Neural progenitor cell (in vitro differentiated cells): ENCODE results near the gene SYT13.

ENCODE experiments used
- CTCF ChIP-seq: fragments of 200-600 bp; sonication (generic); IDR thresholded peaks from 2 replicates; pipeline ENCODE4 v1.5.1; 2017; ENCODE audit warnings: antibody characterized with exemption, mild to moderate bottlenecking
- EZH2 ChIP-seq: fragments of 200-600 bp; sonication (generic); IDR thresholded peaks from 2 replicates; pipeline ENCODE4 v1.6.1; 2017; ENCODE audit warnings: antibody characterized with exemption, mild to moderate bottlenecking, moderate library complexity
- EZH2phosphoT487 ChIP-seq: fragments of 200-600 bp; sonication (generic); IDR thresholded peaks from 2 replicates; pipeline ENCODE4 v1.6.1; 2017; ENCODE audit warnings: antibody characterized with exemption

GRCh38 chr11:45318516-45318915 is 32.4 kb upstream of the SYT13 start:
- TF ChIP-seq CTCF (no peak), EZH2 (no peak), EZH2phosphoT487 (no peak)
